Esophagus squamous epithelium (tissue), 4 donors: ENCODE data around the gene LRFN3.

Source experiments
- CTCF ChIP-seq, 6 experiments: fragments of 450-650 bp in 4 of 6; fragments of 200-600 bp in 2 of 6; sonication (generic) in 2 of 6; IDR thresholded peaks; one replicate each; pipeline ENCODE4 v1.5.1; 2016 to 2019; ENCODE audit warnings: antibody characterized with exemption in 6 of 6, mild to moderate bottlenecking in 4 of 6, moderate library complexity in 4 of 6
- POLR2A ChIP-seq, 4 donors: fragments of 450-650 bp; IDR thresholded peaks; one replicate each; pipeline ENCODE4 v1.6.1; 2017; ENCODE audit warnings: antibody characterized with exemption in 4 of 4, mild to moderate bottlenecking in 4 of 4, moderate library complexity in 3 of 4

DNA sequence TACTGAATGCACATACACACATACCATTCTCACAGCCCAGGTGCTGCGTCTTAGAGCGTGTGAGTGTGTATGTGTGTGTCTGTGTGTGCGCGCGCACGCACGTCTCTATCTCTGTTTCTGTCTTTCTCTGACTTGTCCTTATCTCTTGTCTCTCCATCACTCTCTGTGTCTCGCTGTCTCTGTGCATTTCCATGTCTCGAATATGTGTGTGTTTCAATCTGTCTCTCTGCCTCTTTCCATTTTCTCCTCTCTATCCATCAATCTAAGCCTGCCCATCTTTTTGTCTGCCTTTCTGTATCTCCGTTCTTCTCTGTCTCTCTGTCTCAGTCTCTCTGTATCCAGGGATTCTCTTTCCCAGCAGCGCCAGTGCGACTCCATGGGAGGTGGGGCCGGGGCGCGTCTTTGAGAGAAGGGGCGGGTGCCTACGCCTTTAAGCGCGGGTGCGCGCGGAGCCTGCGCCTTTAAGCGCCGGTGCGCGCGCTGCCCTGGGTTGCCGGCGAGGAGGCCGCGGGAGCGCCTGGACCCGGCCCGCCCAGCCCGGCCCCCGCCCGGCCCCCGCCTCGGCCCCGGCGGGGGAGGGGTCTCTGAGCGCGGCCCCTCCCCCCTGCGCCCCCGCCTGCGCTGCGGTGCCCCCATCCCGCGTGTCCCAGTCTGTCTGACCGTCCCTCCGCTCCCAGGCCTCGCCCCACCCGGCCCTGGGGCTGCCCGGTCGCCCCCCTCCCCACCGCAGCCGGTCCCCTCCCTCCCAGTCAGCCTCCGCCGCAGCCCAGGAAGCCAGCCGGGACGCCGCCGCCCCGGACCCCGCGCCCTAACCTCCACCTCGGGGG lies at the start of gene LRFN3:
- TF ChIP-seq CTCF (IDR thresholded peaks at IDR 0.05) = no peak
- TF ChIP-seq POLR2A (IDR thresholded peaks at IDR 0.05) = no peak
